ENCODE results near the gene CDC14B. TPM values are rescaled to one million over a fixed set of nuclear protein-coding genes. Genes with fewer than 3 reads are reported as not detected.

CDC14B gene
- total and polyA plus RNA-seq, 4 donors = 8.8 to 33.3 (median 11.3) TPM

- 97% methylated on average over 5 of the region's 5 CpGs for WGBS
These were observed 110.6 kb downstream of the CDC14B start for GRCh38 chr9:96509026-96509425.

More at GRCh38 chr9:96509026-96509425, 110.6 kb downstream of the CDC14B start:
- H3K4me1 ChIP-seq (ENCODE audit: control insufficient read depth in 4 of 4, insufficient read depth in 4 of 4, low read length in 3 of 4) = no peaks in the 10 kb centered on the region
- no peak for DNase-seq (ENCODE audit: low spot score)
- H3K4me3 ChIP-seq (ENCODE audit: low read depth in 1 of 3, low read length in 3 of 3) = no peak overlapping the region
- H3K9ac ChIP-seq (ENCODE audit: low read depth in 1 of 2, low read length in 2 of 2) = no peak overlapping the region
- H3K27ac ChIP-seq (ENCODE audit: low read depth in 1 of 2, low read length in 2 of 2) = no peak overlapping the region
- H3K9me3 ChIP-seq (ENCODE audit: control insufficient read depth in 4 of 4, low read length in 3 of 4) = no peaks in the 10 kb centered on the region
- H3K27me3 ChIP-seq (ENCODE audit: control insufficient read depth in 4 of 4, insufficient read depth in 4 of 4, low read length in 3 of 4) = no peaks in the 10 kb centered on the region
- no peak for TF ChIP-seq YY1 (IDR thresholded peaks at IDR 0.05)
- no peak for TF ChIP-seq EGR1 (IDR thresholded peaks at IDR 0.05; ENCODE audit: low read depth in 2 of 2)
- no peak for TF ChIP-seq MAX (IDR thresholded peaks at IDR 0.05)
- no peak for TF ChIP-seq FOXA2 (IDR thresholded peaks at IDR 0.05)
- TF ChIP-seq SP1 (IDR thresholded peaks at IDR 0.05) = no peak
- TF ChIP-seq RXRA (IDR thresholded peaks at IDR 0.05) = no peak
- no peak for TF ChIP-seq ATF3 (IDR thresholded peaks at IDR 0.05)
- no peak for TF ChIP-seq NR2F2 (IDR thresholded peaks at IDR 0.05)
- TF ChIP-seq JUND (IDR thresholded peaks at IDR 0.05) = no peak
- no peak for TF ChIP-seq REST (IDR thresholded peaks at IDR 0.05)
- no peak for TF ChIP-seq RAD21 (IDR thresholded peaks at IDR 0.05)
- TF ChIP-seq ZBTB33 (IDR thresholded peaks at IDR 0.05) = no peak
- TF ChIP-seq FOXA1 (IDR thresholded peaks at IDR 0.05) = no peak
- TF ChIP-seq TAF1 (conservative IDR thresholded peaks at IDR 0.05) = no peak
- TF ChIP-seq HNF4A (conservative IDR thresholded peaks at IDR 0.05) = no peak
- no peak for TF ChIP-seq GABPA (IDR thresholded peaks at IDR 0.05 in 1 of 2, conservative IDR thresholded peaks at IDR 0.05 in 1 of 2)
- peaks cover 2 to 32% (median 18%) of the 10 kb centered on the region in 4 donors for H3K36me3 ChIP-seq (ENCODE audit: control insufficient read depth in 4 of 4, insufficient read depth in 3 of 4, low read depth in 1 of 4, low read length in 3 of 4)

All from liver (tissue), 9 donors.